GM13977 (cell line): Measurements from ENCODE around the gene OOSP4B.
"Not testable (repeated sequence)": the region's sequence is repeated elsewhere in the genome, so short reads cannot be mapped to it uniquely, and the experiment has no call there.

Experiments
- DNase-seq: peaks from one replicate; pipeline ENCODE4 v3.0.0; 2012; ENCODE audit warnings: low spot score
- in situ Hi-C: fragments of 300-500 bp; cut with MboI; formaldehyde crosslinking; loops from one replicate; pipeline ENCODE4 v1.12.0; 2022; ENCODE audit warnings: low sequenced_read_pairs, low pct_unique_long_range_greater_than_20kb, mixed read lengths, inconsistent platforms; ENCODE audit not compliant: unreplicated experiment
- TF ChIP-seq, protein P1 (sequence below): IDR thresholded peaks from 2 replicates; pipeline ENCODE4 v1.5.1; 2012; ENCODE audit warnings: mild to moderate bottlenecking, control low read depth; ENCODE audit not compliant: insufficient read depth; ENCODE audit errors: extremely low read depth, missing control alignments

The OOSP4B gene

DNA sequence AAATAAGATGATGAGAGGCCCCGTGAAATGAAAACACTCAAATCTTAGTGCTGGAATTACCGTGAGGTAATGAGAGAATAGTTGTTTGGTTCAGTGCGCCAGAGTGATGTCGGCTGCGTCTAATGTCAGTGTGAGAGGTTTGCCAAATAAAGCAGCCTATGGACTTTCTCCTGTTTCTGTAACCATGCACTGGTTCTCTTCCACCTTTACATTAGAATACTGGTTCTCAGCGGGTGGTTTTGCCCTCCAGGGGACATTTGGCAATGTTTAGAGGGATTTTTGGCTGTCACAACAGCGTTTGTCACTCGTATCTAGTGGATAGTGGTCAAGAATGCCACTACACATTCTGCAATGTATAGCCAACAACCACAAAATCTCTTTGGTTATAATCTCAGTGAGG lies 1.1 kb downstream of the OOSP4B start:
- in situ Hi-C loops = no loop called here
- DNase-seq = no peak
- TF ChIP-seq, protein P1, sequence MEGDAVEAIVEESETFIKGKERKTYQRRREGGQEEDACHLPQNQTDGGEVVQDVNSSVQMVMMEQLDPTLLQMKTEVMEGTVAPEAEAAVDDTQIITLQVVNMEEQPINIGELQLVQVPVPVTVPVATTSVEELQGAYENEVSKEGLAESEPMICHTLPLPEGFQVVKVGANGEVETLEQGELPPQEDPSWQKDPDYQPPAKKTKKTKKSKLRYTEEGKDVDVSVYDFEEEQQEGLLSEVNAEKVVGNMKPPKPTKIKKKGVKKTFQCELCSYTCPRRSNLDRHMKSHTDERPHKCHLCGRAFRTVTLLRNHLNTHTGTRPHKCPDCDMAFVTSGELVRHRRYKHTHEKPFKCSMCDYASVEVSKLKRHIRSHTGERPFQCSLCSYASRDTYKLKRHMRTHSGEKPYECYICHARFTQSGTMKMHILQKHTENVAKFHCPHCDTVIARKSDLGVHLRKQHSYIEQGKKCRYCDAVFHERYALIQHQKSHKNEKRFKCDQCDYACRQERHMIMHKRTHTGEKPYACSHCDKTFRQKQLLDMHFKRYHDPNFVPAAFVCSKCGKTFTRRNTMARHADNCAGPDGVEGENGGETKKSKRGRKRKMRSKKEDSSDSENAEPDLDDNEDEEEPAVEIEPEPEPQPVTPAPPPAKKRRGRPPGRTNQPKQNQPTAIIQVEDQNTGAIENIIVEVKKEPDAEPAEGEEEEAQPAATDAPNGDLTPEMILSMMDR = no peak

DNA sequence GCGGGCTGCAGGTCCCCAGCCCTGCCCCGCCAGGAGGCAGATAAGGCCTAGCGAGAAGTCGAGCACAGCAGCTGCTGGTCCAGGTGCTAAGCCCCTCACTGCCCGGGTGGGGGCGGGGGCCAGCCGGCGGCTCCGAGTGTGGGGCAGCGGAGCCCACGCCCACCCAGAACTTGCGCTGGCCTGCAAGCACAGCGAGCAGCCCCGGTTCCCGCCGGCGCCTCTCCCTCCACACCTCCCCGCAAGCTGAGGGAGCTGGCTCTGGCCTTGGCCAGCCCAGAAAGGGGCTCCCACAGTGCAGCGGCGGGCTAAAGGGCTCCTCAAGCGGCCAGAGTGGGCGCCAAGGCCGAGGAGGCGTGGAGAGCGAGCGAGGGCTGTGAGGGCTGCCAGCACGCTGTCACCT lies 3.4 kb downstream of the OOSP4B start:
- DNase-seq, in situ Hi-C loops: not testable (repeated sequence)

DNA sequence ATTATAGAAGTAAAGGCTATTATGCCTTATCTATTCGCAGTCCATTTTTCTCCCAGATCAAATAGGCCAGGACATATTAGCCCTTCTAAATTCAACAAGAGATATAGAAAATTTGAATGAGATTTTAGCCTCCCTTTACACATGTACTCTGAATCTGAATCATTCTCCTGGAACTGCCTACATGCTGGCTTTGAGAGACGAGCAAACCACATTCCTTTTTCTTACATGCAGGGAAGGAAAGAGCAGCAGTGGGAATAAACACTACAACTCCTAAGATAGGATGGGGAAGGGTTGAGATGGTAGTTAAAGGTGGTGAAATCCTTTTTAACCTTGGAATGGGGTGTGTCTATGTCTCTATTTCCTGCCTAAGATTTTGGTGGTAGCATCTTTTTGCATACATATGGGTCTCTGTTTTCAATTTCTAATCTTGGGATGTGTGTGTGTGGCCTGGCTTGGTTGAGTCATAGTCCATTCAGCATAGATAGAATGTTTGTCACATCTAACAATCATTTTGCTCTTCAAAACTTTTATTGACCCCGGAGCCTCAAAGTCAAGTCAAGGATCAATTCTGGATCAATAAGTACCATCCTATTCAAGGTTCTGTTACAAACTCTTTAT lies 12.1 kb downstream of the OOSP4B start:
- TF ChIP-seq, protein P1 = no peak
- in situ Hi-C loops = no loop called here
- no peak for DNase-seq

DNA sequence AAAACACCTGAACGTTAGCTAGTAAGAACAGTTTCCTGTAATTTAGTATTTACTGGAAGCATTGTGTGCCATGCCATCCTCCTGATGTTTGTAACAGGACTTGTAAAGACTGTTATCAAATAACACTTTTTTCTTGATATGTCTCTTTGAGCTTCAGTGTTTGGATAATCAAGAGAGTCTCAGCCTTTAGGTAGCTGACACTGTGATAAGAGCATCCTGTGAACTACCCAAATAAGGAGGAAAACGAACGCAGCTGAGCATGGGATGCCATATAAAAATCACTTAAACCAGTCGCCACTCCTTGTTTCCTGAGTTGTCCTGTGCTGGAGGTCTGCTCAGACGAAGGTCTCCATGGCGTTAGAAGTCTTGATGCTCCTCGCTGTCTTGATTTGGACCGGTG lies 23.1 kb downstream of the OOSP4B start, which contains the start of gene OOSP2:
Gene OOSP2 (plus strand): TSS at position 301 of the 400 bp plus-strand sequence. CDS start 51 bp downstream, at position 352.
- DNase-seq = no peak
- in situ Hi-C loops = no loop called here
- TF ChIP-seq, protein P1 = no peak

DNA sequence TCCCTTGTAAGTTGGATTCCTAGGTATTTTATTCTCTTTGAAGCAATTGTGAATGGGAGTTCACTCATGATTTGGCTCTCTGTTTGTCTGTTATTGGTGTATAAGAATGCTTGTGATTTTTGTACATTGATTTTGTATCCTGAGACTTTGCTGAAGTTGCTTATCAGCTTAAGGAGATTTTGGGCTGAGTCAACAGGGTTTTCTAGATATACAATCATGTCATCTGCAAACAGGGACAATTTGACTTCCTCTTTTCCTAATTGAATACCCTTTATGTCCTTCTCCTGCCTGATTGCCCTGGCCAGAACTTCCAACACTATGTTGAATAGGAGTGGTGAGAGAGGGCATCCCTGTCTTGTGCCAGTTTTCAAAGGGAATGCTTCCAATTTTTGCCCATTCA lies 33.4 kb downstream of the OOSP4B start:
- in situ Hi-C loops = not testable (repeated sequence)

DNA sequence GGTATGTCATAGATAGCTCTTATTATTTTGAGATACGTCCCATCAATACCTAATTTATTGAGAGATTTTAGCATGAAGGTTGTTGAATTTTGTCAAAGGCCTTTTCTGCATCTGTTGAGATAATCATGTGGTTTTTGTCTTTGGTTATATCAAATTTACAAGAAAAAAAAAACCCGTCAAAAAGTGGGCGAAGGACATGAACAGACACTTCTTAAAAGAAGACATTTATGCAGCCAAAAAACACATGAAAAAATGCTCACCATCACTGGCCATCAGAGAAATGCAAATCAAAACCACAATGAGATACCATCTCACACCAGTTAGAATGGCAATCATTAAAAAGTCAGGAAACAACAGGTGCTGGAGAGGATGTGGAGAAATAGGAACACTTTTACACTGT lies 33.9 kb downstream of the OOSP4B start:
- DNase-seq, in situ Hi-C loops: not testable (repeated sequence)

More for the DNA sequence above, 33.4 kb downstream of the OOSP4B start:
- DNase-seq = not testable (repeated sequence)

DNA sequence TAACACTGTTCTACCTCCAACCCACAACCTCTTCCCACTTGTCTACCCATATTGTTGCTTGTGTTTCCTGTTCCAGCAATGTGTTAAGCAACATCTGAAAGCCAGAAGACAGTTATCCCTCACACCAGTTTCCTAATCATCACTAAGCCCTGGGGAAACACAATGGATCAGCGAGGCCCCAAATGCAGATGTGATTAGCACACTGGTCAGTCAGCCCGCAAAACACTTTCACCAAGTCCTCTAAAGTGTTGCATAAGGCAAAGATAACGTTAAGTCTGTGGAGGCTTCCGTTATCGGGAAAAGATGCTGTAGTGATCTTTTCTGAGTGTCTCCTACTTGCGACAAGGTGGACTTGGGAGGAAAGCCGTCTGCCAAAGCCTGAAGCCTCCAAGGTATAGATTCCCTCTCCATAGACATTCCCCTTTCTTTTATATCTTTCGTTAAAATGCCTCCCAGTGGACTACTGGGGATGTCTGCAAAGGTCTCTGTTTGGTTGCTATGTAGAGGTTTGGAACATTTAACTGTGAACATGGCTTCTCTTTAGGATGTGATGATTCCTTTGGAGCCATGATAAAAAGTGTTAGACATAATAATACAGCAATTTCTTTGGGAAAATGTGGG lies 39.5 kb downstream of the OOSP4B start, which contains the start of gene MS4A3:
Gene MS4A3 (plus strand): TSS at position 317 of the 621 bp plus-strand sequence. CDS start 4,496 bp downstream, outside the sequence.
- TF ChIP-seq, protein P1 = no peak
- no peak for DNase-seq
- in situ Hi-C loops = no loop called here

DNA sequence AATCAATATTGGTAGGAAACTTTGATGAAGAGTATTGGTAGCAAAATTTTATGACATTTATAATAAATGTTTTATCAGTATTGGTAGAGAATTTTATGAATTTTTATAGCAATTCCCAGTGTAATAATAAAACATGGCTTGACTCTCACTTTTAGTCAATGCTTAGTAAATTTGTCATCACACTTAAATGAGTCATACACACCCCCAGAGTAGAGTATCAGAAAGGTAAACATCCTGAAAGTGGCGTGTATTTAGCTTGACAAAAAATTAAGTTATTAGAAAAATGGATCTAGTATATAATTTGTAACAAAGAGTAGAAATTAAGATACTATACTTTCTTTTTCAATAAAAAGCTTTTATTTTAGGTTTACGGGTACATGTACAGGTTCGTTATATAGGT lies 42.1 kb downstream of the OOSP4B start:
- TF ChIP-seq, protein P1 = no peak
- DNase-seq = no peak
- in situ Hi-C loops = no loop called here
